Endothelial cell of umbilical vein (primary cell): ENCODE results near the gene DNAJC27. TPM values are rescaled to one million over a fixed set of nuclear protein-coding genes. Genes with fewer than 3 reads are reported as not detected.

Experiments used
- BruUV-seq: library from RNA; stranded (reverse); fragments of 400-500 nt; replicated peaks from 2 replicates; lab custom pipeline; 2021; lab: Mats Ljungman, UMichigan
- CTCF ChIA-PET: fragments of 300-600, 350-600 bp; sonication (Branson Sonifier 250); formaldehyde crosslinking; loops from one replicate; lab custom pipeline; 2021; ENCODE audit warnings: antibody characterized with exemption, inconsistent platforms; lab: Charles Lee
- POLR2A ChIA-PET: fragments of 300-600, 350-600 bp; sonication (Branson Sonifier 250); formaldehyde crosslinking; loops from one replicate; lab custom pipeline; 2021; ENCODE audit warnings: antibody characterized with exemption, inconsistent platforms; lab: Charles Lee
- DNase-seq: peaks from one replicate; pipeline ENCODE4 v3.0.0-alpha.2; 2011; ENCODE audit warnings: low read depth, low spot score
- FAIRE-seq: peaks from 2 replicates; lab custom pipeline; 2011; peaks lifted over from hg19 to GRCh38; lab: Jason Lieb, UNC
- H2AFZ ChIP-seq: 2 replicates; pipeline ENCODE4 v1.6.0; 2012; ENCODE audit warnings: low read depth, low read length, control low read depth, inconsistent platforms
- H3K27ac ChIP-seq: 2 replicates; pipeline ENCODE4 v1.5.1; 2011; ENCODE audit warnings: low read depth, mild to moderate bottlenecking, control low read depth, low read length, moderate library complexity; ENCODE audit not compliant: insufficient read depth
- H3K27me3 ChIP-seq, 2 experiments: 2 replicates each; pipeline versions ENCODE4 v1.6.0 to v1.6.1; 2011; ENCODE audit warnings: low read length in 2 of 2, mixed read lengths in 1 of 2; ENCODE audit not compliant: control insufficient read depth in 2 of 2, insufficient read depth in 2 of 2
- H3K36me3 ChIP-seq, 2 experiments: 2 replicates in 1 of 2; 3 replicates in 1 of 2; pipeline ENCODE4 v1.5.1; 2011; ENCODE audit warnings: low read length in 2 of 2, mild to moderate bottlenecking in 1 of 2, moderate library complexity in 1 of 2; ENCODE audit not compliant: control insufficient read depth in 2 of 2, insufficient read depth in 2 of 2; ENCODE audit errors: extremely low read depth in 1 of 2
- H3K4me1 ChIP-seq: 3 replicates; pipeline ENCODE4 v1.5.1; 2011; ENCODE audit warnings: mild to moderate bottlenecking, low read length; ENCODE audit not compliant: control insufficient read depth, insufficient read depth; ENCODE audit errors: extremely low read depth
- H3K4me2 ChIP-seq: 2 replicates; pipeline ENCODE4 v1.6.1; 2011; ENCODE audit warnings: low read length, control low read depth, mixed read lengths; ENCODE audit not compliant: insufficient read depth
- H3K4me3 ChIP-seq, 3 experiments: fragments of 200-600 bp in 1 of 3; sonication (generic), shearing (Covaris generic) in 1 of 3; replicated peaks in 1 of 3; 2 replicates each; pipeline ENCODE4 v1.5.1; 2011 to 2016; ENCODE audit warnings: control low read depth in 3 of 3, low read length in 3 of 3, mild to moderate bottlenecking in 2 of 3, inconsistent platforms in 1 of 3, low read depth in 1 of 3, moderate library complexity in 1 of 3; ENCODE audit not compliant: insufficient read depth in 1 of 3
- H3K79me2 ChIP-seq: 2 replicates; pipeline ENCODE4 v1.6.0; 2012; ENCODE audit warnings: low read length, inconsistent platforms; ENCODE audit not compliant: control insufficient read depth, insufficient read depth
- H3K9ac ChIP-seq: replicated peaks from 2 replicates; pipeline ENCODE3; 2011; ENCODE audit warnings: low read length, control low read depth; ENCODE audit not compliant: insufficient read depth; ENCODE audit errors: extremely low read depth
- H3K9me1 ChIP-seq: replicated peaks from 3 replicates; pipeline ENCODE4 v1.6.0; 2011; ENCODE audit warnings: mild to moderate bottlenecking, low read length; ENCODE audit not compliant: control insufficient read depth, insufficient read depth; ENCODE audit errors: extremely low read depth
- H3K9me3 ChIP-seq: replicated peaks from 2 replicates; pipeline ENCODE4 v1.5.1; 2012; ENCODE audit warnings: low read length, inconsistent platforms; ENCODE audit not compliant: control insufficient read depth, insufficient read depth
- H4K20me1 ChIP-seq: replicated peaks from 2 replicates; pipeline ENCODE3; 2011; ENCODE audit warnings: mild to moderate bottlenecking, low read length; ENCODE audit not compliant: control insufficient read depth, insufficient read depth; ENCODE audit errors: extremely low read depth
- EZH2 ChIP-seq: IDR thresholded peaks from 2 replicates; pipeline ENCODE4 v1.6.1; 2012; ENCODE audit warnings: borderline replicate concordance, low read depth, mild to moderate bottlenecking, moderate library complexity, low read length, inconsistent platforms; ENCODE audit not compliant: severe bottlenecking
- FOS ChIP-seq: IDR thresholded peaks from 2 replicates; pipeline ENCODE4 v1.6.1; 2011; ENCODE audit warnings: mild to moderate bottlenecking, low read length, moderate library complexity, borderline replicate concordance; ENCODE audit not compliant: insufficient read depth
- GATA2 ChIP-seq: IDR thresholded peaks from 2 replicates; pipeline ENCODE4 v1.7.0; 2011; ENCODE audit warnings: low read depth, mild to moderate bottlenecking, moderate library complexity, mixed read lengths, low read length; ENCODE audit not compliant: insufficient read length, insufficient read depth
- JUN ChIP-seq: IDR thresholded peaks from 2 replicates; pipeline ENCODE4 v1.6.1; 2011; ENCODE audit warnings: borderline replicate concordance, low read depth; ENCODE audit not compliant: insufficient read length, insufficient read depth
- MYC ChIP-seq: IDR thresholded peaks from one replicate; pipeline ENCODE4 v1.6.1; 2011; ENCODE audit warnings: mild to moderate bottlenecking, low read depth, low read length
- POLR2A ChIP-seq: IDR thresholded peaks from 2 replicates; pipeline ENCODE4 v1.6.1; 2012; ENCODE audit warnings: low read depth, mild to moderate bottlenecking, control low read depth, low read length
- POLR2AphosphoS5 ChIP-seq: IDR thresholded peaks from 2 replicates; pipeline ENCODE4 v1.6.1; 2012; ENCODE audit warnings: low read depth, mild to moderate bottlenecking, control low read depth, low read length, moderate library complexity; ENCODE audit not compliant: insufficient read depth
- dilution Hi-C: fragments of 300-500 bp; cut with MboI; formaldehyde crosslinking; loops from one replicate; pipeline ENCODE4 v1.15.0; 2019; ENCODE audit warnings: low sequenced_read_pairs; ENCODE audit not compliant: extremely low pct_ligation_motif_present
- intact Hi-C: fragments of 100-400 bp; cut with micrococcal nuclease; formaldehyde crosslinking; loops from one replicate; pipeline ENCODE4 v1.10.0; 2022
- polyA plus RNA-seq, 4 experiments: library from polyadenylated mRNA; depleted of rRNA in 3 of 4; stranded (reverse) in 3 of 4; unstranded in 1 of 4; fragments of >200 nt; gene quantifications; 2 replicates each; pipeline versions ENCODE4 v1.2.1 to v1.2.3, GENCODE V29; 2011 to 2012; ENCODE audit warnings: missing spikeins in 1 of 4
- total RNA-seq: library from RNA; stranded (reverse); gene quantifications from 2 replicates; pipeline ENCODE4 v1.2.3, GENCODE V29; 2021
- TF ChIP-seq, protein P1 (sequence below), 2 donors: IDR thresholded peaks; 1 replicate in 1 of 2; 2 replicates in 1 of 2; pipeline ENCODE4 v1.5.1; 2011; ENCODE audit warnings: low read length in 2 of 2, mild to moderate bottlenecking in 2 of 2, moderate library complexity in 2 of 2, control low read depth in 1 of 2, inconsistent platforms in 1 of 2, low read depth in 1 of 2; ENCODE audit not compliant: insufficient read depth in 1 of 2; ENCODE audit errors: extremely low read depth in 1 of 2
- TF ChIP-seq, protein P2 (sequence below): IDR thresholded peaks from 2 replicates; pipeline ENCODE4 v1.6.1; 2011; ENCODE audit not compliant: insufficient read depth, insufficient read length

The DNAJC27 gene
- total and polyA plus RNA-seq, 2 donors (not counting 3 experiments of a cell fraction or from before 2014, with no cell fraction given): 1.3 to 3.2 TPM

- H3K4me2 ChIP-seq: no peak overlapping the region
- intact Hi-C loops: no loop called here
- no peak overlapping the region for H3K4me3 ChIP-seq
- H3K4me1 ChIP-seq: peaks cover 2% of the 10 kb centered on the region
- H3K36me3 ChIP-seq: no peaks in the 10 kb centered on the region
- ChIA-PET CTCF (no interaction called here), POLR2A (no interaction called here)
- H3K9ac ChIP-seq: no peak overlapping the region
- peaks cover 6% of the 10 kb centered on the region for H3K79me2 ChIP-seq
- TF ChIP-seq POLR2A: no peak
- TF ChIP-seq EZH2: no peak
- no peak for TF ChIP-seq MYC
- TF ChIP-seq, protein P1, sequence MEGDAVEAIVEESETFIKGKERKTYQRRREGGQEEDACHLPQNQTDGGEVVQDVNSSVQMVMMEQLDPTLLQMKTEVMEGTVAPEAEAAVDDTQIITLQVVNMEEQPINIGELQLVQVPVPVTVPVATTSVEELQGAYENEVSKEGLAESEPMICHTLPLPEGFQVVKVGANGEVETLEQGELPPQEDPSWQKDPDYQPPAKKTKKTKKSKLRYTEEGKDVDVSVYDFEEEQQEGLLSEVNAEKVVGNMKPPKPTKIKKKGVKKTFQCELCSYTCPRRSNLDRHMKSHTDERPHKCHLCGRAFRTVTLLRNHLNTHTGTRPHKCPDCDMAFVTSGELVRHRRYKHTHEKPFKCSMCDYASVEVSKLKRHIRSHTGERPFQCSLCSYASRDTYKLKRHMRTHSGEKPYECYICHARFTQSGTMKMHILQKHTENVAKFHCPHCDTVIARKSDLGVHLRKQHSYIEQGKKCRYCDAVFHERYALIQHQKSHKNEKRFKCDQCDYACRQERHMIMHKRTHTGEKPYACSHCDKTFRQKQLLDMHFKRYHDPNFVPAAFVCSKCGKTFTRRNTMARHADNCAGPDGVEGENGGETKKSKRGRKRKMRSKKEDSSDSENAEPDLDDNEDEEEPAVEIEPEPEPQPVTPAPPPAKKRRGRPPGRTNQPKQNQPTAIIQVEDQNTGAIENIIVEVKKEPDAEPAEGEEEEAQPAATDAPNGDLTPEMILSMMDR (IDR thresholded peaks at IDR 0.05; ENCODE audit: extremely low read depth in 1 of 2, insufficient read depth in 1 of 2, low read depth in 1 of 2, low read length in 2 of 2): no peak
- no peak for TF ChIP-seq POLR2AphosphoS5
- TF ChIP-seq GATA2: no peak
- TF ChIP-seq, protein P2, sequence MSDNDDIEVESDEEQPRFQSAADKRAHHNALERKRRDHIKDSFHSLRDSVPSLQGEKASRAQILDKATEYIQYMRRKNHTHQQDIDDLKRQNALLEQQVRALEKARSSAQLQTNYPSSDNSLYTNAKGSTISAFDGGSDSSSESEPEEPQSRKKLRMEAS: no peak
- TF ChIP-seq FOS: no peak
- TF ChIP-seq JUN: no peak
- DNase-seq: no peak
- no peaks in the 10 kb centered on the region for H4K20me1 ChIP-seq
- no peaks in the 10 kb centered on the region for H3K9me1 ChIP-seq
- no peaks in the 10 kb centered on the region for H3K9me3 ChIP-seq
- no peaks in the 10 kb centered on the region for H3K27me3 ChIP-seq
- no TSS peak for BruUV-seq
- no peak overlapping the region for H3K27ac ChIP-seq
- dilution Hi-C loops: no loop called here
- FAIRE-seq: no peak
- H2AFZ ChIP-seq: no peak overlapping the region
Observed at GRCh38 chr2:24915175-24915574, 56.6 kb downstream of the DNAJC27 start.
